HepG2 (cell line): Measurements from ENCODE around the gene NOP9. TPM values are rescaled to one million over a fixed set of nuclear protein-coding genes. Genes with fewer than 3 reads are reported as not detected.
A peak's percentile ranks its signal among the peaks of the same experiment; 100 is the strongest.

ENCODE experiments used
- ARID4A ChIP-seq: sonication (generic); formaldehyde crosslinking; IDR thresholded peaks from 2 replicates; pipeline ENCODE4 v1.5.0; 2020; ENCODE audit warnings: mild to moderate bottlenecking, missing genetic modification reagents, borderline replicate concordance
- CERS6 ChIP-seq: sonication (generic); formaldehyde crosslinking; IDR thresholded peaks from 2 replicates; pipeline ENCODE4 v1.5.0; 2020; ENCODE audit warnings: missing genetic modification reagents
- CREB1 ChIP-seq, 2 experiments: fragments of 450-650 bp in 1 of 2; IDR thresholded peaks; 2 replicates each; pipeline ENCODE4 v1.6.1; 2016 to 2017; ENCODE audit warnings: control low read depth in 1 of 2, mild to moderate bottlenecking in 1 of 2, missing compliant biosample characterization in 1 of 2, missing genetic modification characterization in 1 of 2
- HNF1A ChIP-seq, 2 experiments: sonication (generic) in 1 of 2; formaldehyde crosslinking in 1 of 2; IDR thresholded peaks; 2 replicates each; pipeline versions ENCODE4 v1.4.0 to v1.6.1; 2016 to 2020; ENCODE audit warnings: borderline replicate concordance in 1 of 2, low read depth in 1 of 2, mild to moderate bottlenecking in 1 of 2, missing genetic modification reagents in 1 of 2
- MIER2 ChIP-seq: IDR thresholded peaks from 2 replicates; pipeline ENCODE4 v1.6.1; 2016; ENCODE audit warnings: missing biosample characterization, missing genetic modification reagents
- NFRKB ChIP-seq: fragments of 450-650 bp; IDR thresholded peaks from 2 replicates; pipeline ENCODE4 v1.6.1; 2017
- SYNCRIP ChIP-seq: fragments of 200-400 bp; formaldehyde crosslinking; IDR thresholded peaks from 2 replicates; pipeline ENCODE4 v1.6.1; 2018; ENCODE audit warnings: mild to moderate bottlenecking, low read depth, low read length; ENCODE audit not compliant: insufficient read depth
- ZBTB38 ChIP-seq: sonication (generic); formaldehyde crosslinking; IDR thresholded peaks from 2 replicates; pipeline ENCODE4 v1.5.1; 2020; ENCODE audit warnings: mild to moderate bottlenecking, missing genetic modification reagents
- polyA plus RNA-seq, 8 experiments: library from polyadenylated mRNA; depleted of rRNA in 3 of 8; stranded (reverse) in 7 of 8; unstranded in 1 of 8; fragments of >200 nt; fragmentation: Illumina TruSeq in 4 of 8; extraction: Trizol in 4 of 8; gene quantifications; 2 replicates each; pipeline versions ENCODE4 v1.2.1 to v1.2.3, GENCODE V29; 2011 to 2016; ENCODE audit warnings: low read depth in 4 of 8, missing spikeins in 1 of 8, mixed read lengths in 1 of 8; ENCODE audit not compliant: insufficient read depth in 1 of 8
- total RNA-seq, 5 experiments: library from RNA; depleted of rRNA; stranded (reverse); fragments of >200 nt; fragmentation: Illumina TruSeq; extraction: Trizol; gene quantifications; 2 replicates each; pipeline ENCODE4 v1.2.3, GENCODE V29; 2016; ENCODE audit warnings: low read depth in 1 of 5

NOP9 gene
- total and polyA plus RNA-seq, 2 of the 13 experiments (the other 11 are each of a cell fraction or from before 2014, with no cell fraction given), result 24.5 to 61.6 TPM

- no peak for TF ChIP-seq HNF1A (IDR thresholded peaks at IDR 0.05; ENCODE audit: low read depth)
- TF ChIP-seq HNF1A (CRISPR knock-in tag; IDR thresholded peaks at IDR 0.05; ENCODE audit: borderline replicate concordance), result no peak
- TF ChIP-seq NFRKB, result no peak
- TF ChIP-seq SYNCRIP, result no peak
- TF ChIP-seq CERS6 (CRISPR knock-in tag), result no peak
- TF ChIP-seq MIER2 (CRISPR knock-in tag), result no peak
- TF ChIP-seq ARID4A, result peak; percentile 12; the same call in 1 of the 2 replicates
- TF ChIP-seq CREB1 (IDR thresholded peaks at IDR 0.05), result no peak
- TF ChIP-seq CREB1 (CRISPR knock-in tag; IDR thresholded peaks at IDR 0.05), result no peak
- no peak for TF ChIP-seq ZBTB38 (CRISPR knock-in tag)
Observed at GRCh38 chr14:24253936-24254335, 45.7 kb upstream of the NOP9 start (continued).
